GM18861 (cell line): ENCODE data around the gene CFAP299.

Experiments used
- ATAC-seq: cut with Tn5 transposase; IDR thresholded peaks from one replicate; pipeline ENCODE4 v1.9.1; 2021; ENCODE audit not compliant: unreplicated experiment

CFAP299 gene

GRCh38 chr4:80387390-80388283 is 52.1 kb downstream of the CFAP299 start:
- ATAC-seq, result no peak

- ATAC-seq, result no peak
These were observed 52.7 kb downstream of the CFAP299 start for GRCh38 chr4:80388284-80388607.

- ATAC-seq, result no peak
These were observed 54.6 kb downstream of the CFAP299 start for GRCh38 chr4:80390178-80390577.

GRCh38 chr4:80393246-80393969 is 57.9 kb downstream of the CFAP299 start:
- ATAC-seq, result no peak

- no peak for ATAC-seq
These were observed 58.4 kb downstream of the CFAP299 start for GRCh38 chr4:80393970-80394250.

- ATAC-seq, result no peak
These were observed 71.7 kb downstream of the CFAP299 start for GRCh38 chr4:80407246-80407645.

GRCh38 chr4:80409809-80410208 is 74.3 kb downstream of the CFAP299 start:
- no peak for ATAC-seq

- no peak for ATAC-seq
These were observed 76.8 kb downstream of the CFAP299 start for GRCh38 chr4:80412322-80412721.

- ATAC-seq, result no peak
These were observed 77.6 kb downstream of the CFAP299 start for GRCh38 chr4:80413086-80413485.

- ATAC-seq, result no peak
These were observed 81.5 kb downstream of the CFAP299 start for GRCh38 chr4:80417019-80417418.

- no peak for ATAC-seq
These were observed 84.4 kb downstream of the CFAP299 start for GRCh38 chr4:80419946-80420345.

- ATAC-seq, result no peak
These were observed 85.1 kb downstream of the CFAP299 start for GRCh38 chr4:80420638-80421037.

GRCh38 chr4:80422727-80423404 is 87.3 kb downstream of the CFAP299 start:
- no peak for ATAC-seq

- no peak for ATAC-seq
These were observed 88.2 kb downstream of the CFAP299 start for GRCh38 chr4:80423553-80424224.

- no peak for ATAC-seq
These were observed 88.7 kb downstream of the CFAP299 start for GRCh38 chr4:80424225-80424581.

- no peak for ATAC-seq
These were observed 89.9 kb downstream of the CFAP299 start for GRCh38 chr4:80425124-80426100.

GRCh38 chr4:80431203-80431965 is 95.9 kb downstream of the CFAP299 start:
- no peak for ATAC-seq

GRCh38 chr4:80434238-80434637 is 98.7 kb downstream of the CFAP299 start:
- ATAC-seq, result no peak

GRCh38 chr4:80438016-80438415 is 102.5 kb downstream of the CFAP299 start:
- no peak for ATAC-seq
